Fibroblast of lung (primary cell): Measurements from ENCODE around the gene TMCC1. TPM values are rescaled to one million over a fixed set of nuclear protein-coding genes. Genes with fewer than 3 reads are reported as not detected.

Source experiments
- DNase-seq, 2 donors: peaks; one replicate each; pipeline versions ENCODE4 v3.0.0 to v3.0.0-alpha.2; 2010; ENCODE audit warnings: low read depth in 2 of 2
- H2AFZ ChIP-seq: 2 replicates; pipeline ENCODE4 v1.5.1; 2012; ENCODE audit warnings: low read length, control low read depth, inconsistent platforms
- H3K27ac ChIP-seq: 2 replicates; pipeline ENCODE4 v1.5.1; 2011; ENCODE audit warnings: low read length, control low read depth; ENCODE audit not compliant: insufficient read depth
- H3K27me3 ChIP-seq: 2 replicates; pipeline ENCODE4 v1.5.1; 2011; ENCODE audit warnings: mild to moderate bottlenecking, low read length; ENCODE audit not compliant: control insufficient read depth, insufficient read depth
- H3K36me3 ChIP-seq: 2 replicates; pipeline ENCODE4 v1.5.1; 2011; ENCODE audit warnings: low read length; ENCODE audit not compliant: control insufficient read depth, insufficient read depth
- H3K4me1 ChIP-seq: 2 replicates; pipeline ENCODE4 v1.5.1; 2011; ENCODE audit warnings: low read length; ENCODE audit not compliant: control insufficient read depth, insufficient read depth; ENCODE audit errors: extremely low read depth
- H3K4me2 ChIP-seq: 2 replicates; pipeline ENCODE4 v1.5.1; 2011; ENCODE audit warnings: low read length, control low read depth; ENCODE audit not compliant: insufficient read depth; ENCODE audit errors: extremely low read depth
- H3K4me3 ChIP-seq, 4 experiments: fragments of 200-600 bp in 1 of 4; sonication (generic) in 1 of 4; replicated peaks in 1 of 4; 2 replicates each; pipeline ENCODE4 v1.5.1; 2011 to 2016; ENCODE audit warnings: low read length in 4 of 4, low read depth in 3 of 4, mild to moderate bottlenecking in 3 of 4, control low read depth in 2 of 4, inconsistent platforms in 1 of 4, mixed read lengths in 1 of 4; ENCODE audit not compliant: insufficient read depth in 1 of 4; ENCODE audit errors: control extremely low read depth in 1 of 4
- H3K79me2 ChIP-seq: 2 replicates; pipeline ENCODE4 v1.5.1; 2012; ENCODE audit warnings: mild to moderate bottlenecking, low read length, inconsistent platforms; ENCODE audit not compliant: control insufficient read depth, insufficient read depth
- H3K9ac ChIP-seq: 2 replicates; pipeline ENCODE4 v1.5.1; 2011; ENCODE audit warnings: mild to moderate bottlenecking, low read length, control low read depth; ENCODE audit not compliant: insufficient read depth
- H3K9me3 ChIP-seq: 2 replicates; pipeline ENCODE4 v1.5.1; 2012; ENCODE audit warnings: low read depth, low read length; ENCODE audit not compliant: control insufficient read depth, insufficient read depth
- H4K20me1 ChIP-seq: 2 replicates; pipeline ENCODE4 v1.5.1; 2011; ENCODE audit warnings: low read length; ENCODE audit not compliant: control insufficient read depth, insufficient read depth; ENCODE audit errors: extremely low read depth
- CTCF ChIP-seq, 2 donors: IDR thresholded peaks in 1 of 2; conservative IDR thresholded peaks in 1 of 2; 1 replicate in 1 of 2; 2 replicates in 1 of 2; pipeline ENCODE4 v1.5.1; 2011 to 2012; ENCODE audit warnings: low read length in 2 of 2, control low read depth in 1 of 2, inconsistent platforms in 1 of 2, low read depth in 1 of 2, mild to moderate bottlenecking in 1 of 2
- EZH2 ChIP-seq: IDR thresholded peaks from 2 replicates; pipeline ENCODE4 v1.5.1; 2012; ENCODE audit warnings: low read length, control low read depth, mild to moderate bottlenecking; ENCODE audit errors: missing control alignments
- polyA plus RNA-seq, 2 donors: library from polyadenylated mRNA; depleted of rRNA in 1 of 2; stranded (reverse) in 1 of 2; unstranded in 1 of 2; fragments of >200 nt; gene quantifications; 2 replicates each; pipeline ENCODE4 v1.2.1, GENCODE V29; 2011 to 2012; ENCODE audit warnings: missing spikeins in 1 of 2
- total RNA-seq: library from RNA; depleted of rRNA; stranded (reverse); fragments of >200 nt; gene quantifications from 2 replicates; pipeline ENCODE4 v1.2.1, GENCODE V29; 2014

Gene TMCC1
- total and polyA plus RNA-seq, 2 donors (not counting 1 experiment from before 2014, with no cell fraction given): 16.2 to 16.8 TPM

DNA sequence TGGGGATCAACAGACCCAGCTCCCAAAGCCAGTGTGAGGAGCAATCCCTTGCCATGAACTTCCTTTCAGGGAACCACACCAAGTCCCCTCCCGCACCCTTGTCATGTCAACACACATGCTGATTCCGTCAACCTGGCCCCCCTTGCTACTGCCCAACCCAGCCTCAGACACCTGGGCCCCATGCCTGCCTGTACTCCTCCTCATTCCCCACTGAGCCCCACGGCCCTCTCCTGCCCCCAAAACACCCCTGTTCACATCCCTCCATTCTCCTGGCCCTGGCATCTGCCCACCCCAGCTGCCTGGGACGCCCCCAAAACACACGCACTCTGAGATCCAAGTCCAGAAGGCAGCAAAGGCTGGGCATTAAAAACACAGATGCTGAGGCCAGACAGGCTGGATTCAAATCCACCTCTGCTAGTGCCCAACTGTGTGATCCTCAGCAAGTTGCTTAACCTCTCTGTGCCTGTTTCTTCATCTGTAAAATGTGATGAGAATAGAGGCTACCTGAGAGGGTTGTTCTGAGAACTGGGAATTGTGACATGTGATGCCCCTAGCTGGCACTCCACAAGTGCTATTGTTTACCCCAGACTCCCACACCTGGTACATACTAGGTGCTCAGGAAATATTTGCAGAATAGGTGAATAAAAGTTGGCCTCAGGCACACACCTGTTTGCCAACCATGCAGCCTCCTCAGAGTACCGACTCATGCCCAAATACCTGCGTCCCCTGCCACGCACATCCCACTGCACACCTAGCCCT is 289.3 kb downstream of the TMCC1 start:
- H3K4me1 ChIP-seq: peaks cover 37% of the 10 kb centered on the region
- no peaks in the 10 kb centered on the region for H3K9me3 ChIP-seq
- no peaks in the 10 kb centered on the region for H3K27me3 ChIP-seq
- H3K9ac ChIP-seq: peak overlapping the region; percentile 51
- no peak for DNase-seq
- peaks cover 70% of the 10 kb centered on the region for H3K79me2 ChIP-seq
- no peak for TF ChIP-seq EZH2
- no peak for TF ChIP-seq CTCF (conservative IDR thresholded peaks at IDR 0.05 in 1 of 2, IDR thresholded peaks at IDR 0.05 in 1 of 2; ENCODE audit: low read depth in 1 of 2, low read length in 2 of 2)
- peak overlapping the region; percentile 66 for H3K27ac ChIP-seq
- H4K20me1 ChIP-seq: no peaks in the 10 kb centered on the region
- H3K36me3 ChIP-seq: no peaks in the 10 kb centered on the region
- peak overlapping the region; percentile 96 for H3K4me2 ChIP-seq
- H2AFZ ChIP-seq: no peak overlapping the region
- H3K4me3 ChIP-seq: peak overlapping the region; percentile 53 to 86 (median 75)

GRCh38 chr3:129603561-129603942 is 290.0 kb downstream of the TMCC1 start:
- Histone ChIP-seq H3K9me3 (no peaks in the 10 kb centered on the region), H3K4me3 (peak overlapping the region; percentile 53 to 86 (median 75)), H3K36me3 (no peaks in the 10 kb centered on the region), H3K27ac (peak overlapping the region; percentile 66), H3K9ac (peak overlapping the region; percentile 51), H3K27me3 (no peaks in the 10 kb centered on the region), H2AFZ (no peak overlapping the region), H3K4me2 (peak overlapping the region; percentile 96), H3K79me2 (peaks cover 76% of the 10 kb centered on the region), H4K20me1 (no peaks in the 10 kb centered on the region), H3K4me1 (peaks cover 42% of the 10 kb centered on the region)
- DNase-seq: no peak
- TF ChIP-seq CTCF (conservative IDR thresholded peaks at IDR 0.05 in 1 of 2, IDR thresholded peaks at IDR 0.05 in 1 of 2; ENCODE audit: low read depth in 1 of 2, low read length in 2 of 2): no peak
- no peak for TF ChIP-seq EZH2

DNA sequence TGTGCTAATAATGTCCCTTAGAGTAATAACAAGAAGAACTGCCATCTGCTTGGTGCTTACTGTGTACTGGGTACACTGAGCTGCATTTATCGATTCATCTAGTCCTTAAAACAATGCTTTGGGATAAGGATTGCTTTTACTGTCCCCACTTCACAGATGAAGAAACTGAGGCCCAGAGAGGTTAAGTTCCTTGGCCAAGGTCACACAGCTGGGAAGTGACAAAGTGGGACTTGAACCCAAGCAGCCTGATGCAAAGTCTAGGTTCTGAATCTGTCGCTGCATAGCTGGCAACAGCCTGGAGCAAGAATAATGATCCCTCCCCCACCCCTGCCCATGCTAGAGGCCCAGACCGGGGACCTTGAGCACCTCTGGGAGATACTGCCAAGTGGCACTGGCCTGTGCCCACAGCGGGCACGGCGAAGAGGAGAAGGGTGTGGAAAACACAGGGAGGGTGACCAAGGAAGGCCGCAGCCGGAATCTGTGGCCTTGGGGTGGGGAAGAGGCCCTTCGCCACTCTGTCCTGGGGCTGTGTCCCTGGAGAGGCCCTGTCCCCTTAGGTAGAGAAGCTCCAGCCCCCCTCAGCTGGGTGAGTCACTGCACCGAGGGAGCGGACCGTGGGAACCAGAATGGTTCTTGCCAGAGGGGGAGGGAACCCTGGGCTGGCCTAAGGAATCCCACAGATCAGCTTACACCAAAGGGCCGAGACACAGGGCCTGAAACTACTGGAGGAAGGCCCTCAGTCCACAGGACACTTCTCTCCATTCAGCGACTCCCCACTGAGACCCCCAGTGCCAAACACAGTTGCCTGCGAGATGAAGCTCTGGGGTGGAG is 290.6 kb downstream of the TMCC1 start:
- Histone ChIP-seq H3K27ac (peak overlapping the region; percentile 66), H3K9ac (peak overlapping the region; percentile 51), H3K4me3 (peak overlapping the region in 3 of 4 experiments; percentile 73 to 86 (median 77)), H3K79me2 (peaks cover 82% of the 10 kb centered on the region), H3K4me1 (peaks cover 42% of the 10 kb centered on the region), H4K20me1 (no peaks in the 10 kb centered on the region), H3K4me2 (peak overlapping the region; percentile 76), H2AFZ (no peak overlapping the region), H3K27me3 (no peaks in the 10 kb centered on the region), H3K9me3 (no peaks in the 10 kb centered on the region), H3K36me3 (no peaks in the 10 kb centered on the region)
- peak; percentile 93 to 94 for DNase-seq
- TF ChIP-seq CTCF (conservative IDR thresholded peaks at IDR 0.05 in 1 of 2, IDR thresholded peaks at IDR 0.05 in 1 of 2; ENCODE audit: low read depth in 1 of 2, low read length in 2 of 2) (no peak), EZH2 (no peak)
